Gastrocnemius medialis (tissue), 4 donors: ENCODE measurements around the gene COQ9. TPM values are rescaled to one million over a fixed set of nuclear protein-coding genes. Genes with fewer than 3 reads are reported as not detected.

Experiments
- ATAC-seq, 2 donors: fragments of 150-250 bp; one replicate each; pipeline ENCODE4 v1.9.1; 2016
- DNase-seq, 2 donors: peaks; one replicate each; pipeline ENCODE4 v3.0.0-alpha.2; 2019
- H3K27ac ChIP-seq, 4 donors: fragments of 200-600 bp; sonication (generic); 1 replicate in 1 of 4; 2 replicates in 3 of 4; pipeline ENCODE4 v1.5.1; 2016 to 2018; ENCODE audit warnings: mild to moderate bottlenecking in 2 of 4, moderate library complexity in 1 of 4
- H3K27me3 ChIP-seq, 3 donors: fragments of 200-600 bp; sonication (generic) in 2 of 3; 1 replicate in 1 of 3; 2 replicates in 2 of 3; pipeline versions ENCODE4 v1.5.1 to v1.6.0; 2016 to 2019; ENCODE audit warnings: mild to moderate bottlenecking in 1 of 3, moderate library complexity in 1 of 3
- H3K36me3 ChIP-seq, 2 donors: fragments of 200-600 bp; sonication (generic) in 1 of 2; one replicate each; pipeline ENCODE4 v1.5.1; 2017 to 2018
- H3K4me1 ChIP-seq, 2 donors: fragments of 200-600 bp; sonication (generic) in 1 of 2; one replicate each; pipeline ENCODE4 v1.5.1; 2016 to 2017; ENCODE audit warnings: mild to moderate bottlenecking in 2 of 2
- H3K4me3 ChIP-seq, 4 donors: fragments of 200-600 bp; sonication (generic) in 3 of 4; 1 replicate in 1 of 4; 2 replicates in 3 of 4; pipeline ENCODE4 v1.5.1; 2016 to 2019; ENCODE audit warnings: mild to moderate bottlenecking in 2 of 4
- H3K9me3 ChIP-seq, 3 donors: fragments of 200-600 bp; sonication (generic) in 2 of 3; 1 replicate in 1 of 3; 2 replicates in 2 of 3; pipeline ENCODE4 v1.5.1; 2016 to 2019
- POLR2A ChIP-seq, 2 donors: fragments of 450-650 bp; IDR thresholded peaks; one replicate each; pipeline ENCODE4 v1.6.1; 2017; ENCODE audit warnings: antibody characterized with exemption in 2 of 2, mild to moderate bottlenecking in 2 of 2, moderate library complexity in 2 of 2
- in situ Hi-C, 4 donors: fragments of 200-750 bp; cut with MboI; loops; one replicate each; pipeline versions ENCODE4 v1.15.0 to v1.8.0; 2017; ENCODE audit warnings: low sequenced_read_pairs in 4 of 4
- intact Hi-C: fragments of 100-400 bp; cut with DNase I; formaldehyde crosslinking; loops from one replicate; pipeline ENCODE4 v1.15.1; 2023; ENCODE audit warnings: low total_unique reads
- total RNA-seq, 4 donors: library from RNA; depleted of rRNA; stranded (reverse); fragments of >200 nt; gene quantifications; one replicate each; pipeline versions ENCODE4 v1.1.0 to v1.2.3, GENCODE V29; 2016
- TF ChIP-seq, protein P1 (sequence below), 5 experiments: fragments of 450-650 bp in 3 of 5; fragments of 200-600 bp in 2 of 5; sonication (generic) in 2 of 5; IDR thresholded peaks in 4 of 5; conservative IDR thresholded peaks in 1 of 5; 1 replicate in 4 of 5; 2 replicates in 1 of 5; pipeline ENCODE4 v1.5.1; 2016 to 2019; ENCODE audit warnings: antibody characterized with exemption in 5 of 5, mild to moderate bottlenecking in 3 of 5, moderate library complexity in 3 of 5

Gene COQ9
- total RNA-seq, 4 donors from 2014 or later = 107 to 171 (median 135) TPM

DNA sequence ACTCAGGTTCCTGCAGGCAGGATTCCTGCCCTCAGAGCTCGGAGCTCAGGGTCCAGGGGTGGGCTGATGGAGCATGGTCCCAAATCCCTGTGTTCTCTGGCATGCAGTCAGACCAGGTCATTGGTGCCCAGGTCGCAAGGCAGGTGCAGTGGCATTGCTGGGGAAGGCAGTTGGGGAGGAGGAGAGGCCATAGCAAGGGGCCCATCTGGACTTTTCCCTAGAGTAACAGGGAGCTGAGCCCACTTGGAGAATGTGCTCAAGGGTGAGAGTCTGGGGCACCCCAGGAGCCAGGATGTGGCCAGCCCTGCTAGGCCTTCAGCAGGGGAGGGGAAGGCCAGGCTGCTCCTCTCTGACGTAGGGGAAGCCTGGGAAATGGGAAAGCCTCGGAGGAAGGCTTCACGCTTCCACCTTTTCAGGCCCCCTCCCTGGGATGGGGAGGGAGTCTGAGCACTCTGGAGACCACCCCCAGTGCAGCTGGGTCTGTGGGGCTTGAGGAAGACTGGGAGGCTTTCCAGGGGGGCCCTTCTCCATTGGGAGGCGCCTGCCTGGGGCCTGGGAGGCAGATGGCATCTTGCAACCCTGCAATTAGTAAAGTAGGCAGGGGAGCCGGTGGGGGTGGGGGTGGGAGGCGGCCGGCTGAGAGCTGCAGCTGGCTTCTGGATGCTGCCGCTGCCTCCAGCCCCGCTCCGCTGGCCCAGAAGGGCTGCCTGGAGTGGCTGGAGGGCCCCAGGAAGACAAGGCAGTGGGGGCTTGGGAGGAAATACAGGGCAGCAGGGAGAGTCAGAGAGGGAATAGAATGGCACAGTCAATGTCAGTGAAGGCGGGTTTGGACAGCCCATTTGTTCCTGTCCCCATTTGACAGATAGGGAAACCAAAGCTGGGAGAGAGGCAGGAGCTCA, 60.1 kb downstream of the COQ9 start:
- no peak for ATAC-seq

DNA sequence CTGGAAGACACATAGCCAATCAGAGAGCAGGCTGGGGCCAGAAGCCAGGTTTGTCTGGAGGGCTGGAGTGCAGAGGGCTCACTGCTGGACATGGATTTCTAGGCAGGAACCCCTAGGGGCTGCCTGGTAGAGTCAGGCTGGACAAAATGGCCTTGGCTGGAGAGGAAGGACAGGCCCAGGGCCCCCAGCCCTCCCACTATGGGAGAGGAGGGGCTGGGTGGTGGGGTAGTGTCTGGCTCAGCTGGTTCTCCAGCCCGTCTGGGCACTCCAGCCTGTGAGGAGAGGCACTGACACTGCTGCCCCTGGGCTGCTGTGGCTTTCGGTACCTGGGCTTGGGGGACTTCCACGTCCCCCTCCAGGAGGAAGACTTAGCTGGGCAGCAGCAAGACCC, 60.8 kb downstream of the COQ9 start:
- DNase-seq = no peak
- H3K36me3 ChIP-seq = no peaks in the 10 kb centered on the region
- no peak for ATAC-seq
- H3K4me1 ChIP-seq = no peaks in the 10 kb centered on the region
- H3K9me3 ChIP-seq = no peaks in the 10 kb centered on the region
- no peaks in the 10 kb centered on the region for H3K27me3 ChIP-seq
- in situ Hi-C loops = no loop called here
- no peak overlapping the region for H3K27ac ChIP-seq
- no peak for TF ChIP-seq POLR2A (IDR thresholded peaks at IDR 0.05)
- TF ChIP-seq, protein P1, sequence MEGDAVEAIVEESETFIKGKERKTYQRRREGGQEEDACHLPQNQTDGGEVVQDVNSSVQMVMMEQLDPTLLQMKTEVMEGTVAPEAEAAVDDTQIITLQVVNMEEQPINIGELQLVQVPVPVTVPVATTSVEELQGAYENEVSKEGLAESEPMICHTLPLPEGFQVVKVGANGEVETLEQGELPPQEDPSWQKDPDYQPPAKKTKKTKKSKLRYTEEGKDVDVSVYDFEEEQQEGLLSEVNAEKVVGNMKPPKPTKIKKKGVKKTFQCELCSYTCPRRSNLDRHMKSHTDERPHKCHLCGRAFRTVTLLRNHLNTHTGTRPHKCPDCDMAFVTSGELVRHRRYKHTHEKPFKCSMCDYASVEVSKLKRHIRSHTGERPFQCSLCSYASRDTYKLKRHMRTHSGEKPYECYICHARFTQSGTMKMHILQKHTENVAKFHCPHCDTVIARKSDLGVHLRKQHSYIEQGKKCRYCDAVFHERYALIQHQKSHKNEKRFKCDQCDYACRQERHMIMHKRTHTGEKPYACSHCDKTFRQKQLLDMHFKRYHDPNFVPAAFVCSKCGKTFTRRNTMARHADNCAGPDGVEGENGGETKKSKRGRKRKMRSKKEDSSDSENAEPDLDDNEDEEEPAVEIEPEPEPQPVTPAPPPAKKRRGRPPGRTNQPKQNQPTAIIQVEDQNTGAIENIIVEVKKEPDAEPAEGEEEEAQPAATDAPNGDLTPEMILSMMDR (IDR thresholded peaks at IDR 0.05 in 4 of 5, conservative IDR thresholded peaks at IDR 0.05 in 1 of 5) = no peak
- intact Hi-C loops = no loop called here
- H3K4me3 ChIP-seq = no peak overlapping the region

More for the DNA sequence above, 60.1 kb downstream of the COQ9 start:
- no peaks in the 10 kb centered on the region for H3K4me1 ChIP-seq
- no peaks in the 10 kb centered on the region for H3K9me3 ChIP-seq
- no peak overlapping the region for H3K27ac ChIP-seq
- in situ Hi-C loops = no loop called here
- no peaks in the 10 kb centered on the region for H3K27me3 ChIP-seq
- H3K36me3 ChIP-seq = no peaks in the 10 kb centered on the region
- H3K4me3 ChIP-seq = no peak overlapping the region
- TF ChIP-seq POLR2A (IDR thresholded peaks at IDR 0.05) = no peak
- TF ChIP-seq, protein P1 (IDR thresholded peaks at IDR 0.05 in 4 of 5, conservative IDR thresholded peaks at IDR 0.05 in 1 of 5) = no peak
- DNase-seq = no peak
- intact Hi-C loops = no loop called here

- TF ChIP-seq, protein P1 (IDR thresholded peaks at IDR 0.05 in 4 of 5, conservative IDR thresholded peaks at IDR 0.05 in 1 of 5) = no peak
- no peak for TF ChIP-seq POLR2A (IDR thresholded peaks at IDR 0.05)
- ATAC-seq = no peak
- H3K4me3 ChIP-seq = no peak overlapping the region
- no peaks in the 10 kb centered on the region for H3K36me3 ChIP-seq
- in situ Hi-C loops = no loop called here
- no peak overlapping the region for H3K27ac ChIP-seq
- intact Hi-C loops = no loop called here
- no peaks in the 10 kb centered on the region for H3K4me1 ChIP-seq
- H3K27me3 ChIP-seq = no peaks in the 10 kb centered on the region
- H3K9me3 ChIP-seq = no peaks in the 10 kb centered on the region
- DNase-seq = no peak
Observed at GRCh38 chr16:57509231-57509923, 62.1 kb downstream of the COQ9 start.

DNA sequence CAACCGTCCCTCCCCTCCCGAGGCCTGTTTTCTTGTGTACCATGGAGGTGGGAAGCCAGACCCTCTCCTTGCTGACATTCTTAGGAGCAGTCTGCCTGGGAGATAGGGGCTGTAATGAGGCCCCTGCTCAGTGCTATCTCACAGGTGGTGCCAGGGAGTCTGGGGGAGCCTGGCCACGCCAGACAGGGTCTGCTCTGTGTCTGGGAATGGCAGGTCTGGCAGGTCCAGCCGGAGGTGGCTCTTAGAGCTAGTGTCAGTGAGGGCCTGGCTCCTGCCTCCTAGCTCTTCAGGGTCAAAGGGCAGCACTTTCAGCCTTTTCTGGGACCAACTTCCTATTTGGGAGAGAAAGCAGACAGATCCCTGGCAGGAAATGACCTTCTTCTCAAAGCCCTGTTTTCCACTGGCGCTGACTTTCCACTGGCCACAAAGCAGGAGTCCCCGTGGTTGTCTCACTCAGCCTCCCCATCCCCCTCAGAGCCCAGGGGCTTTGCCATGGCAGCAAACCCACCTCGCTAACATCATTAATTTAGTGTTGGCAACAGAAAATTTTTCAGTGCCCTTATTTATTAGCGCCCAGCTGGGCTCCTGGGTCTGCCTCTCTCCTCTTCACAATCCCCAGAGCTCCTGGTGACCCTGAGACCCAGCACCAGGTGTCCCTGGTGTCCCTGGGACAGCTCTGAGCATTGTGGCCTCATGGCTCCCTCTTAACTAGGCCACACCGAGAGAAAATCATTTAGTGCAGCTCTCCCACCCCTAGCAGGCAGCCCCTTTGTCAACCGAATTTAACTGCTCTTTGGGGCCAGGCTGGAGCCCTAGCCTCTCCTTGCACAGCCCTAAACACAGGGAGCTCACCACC, 63.0 kb downstream of the COQ9 start:
- Histone ChIP-seq H3K27me3 (no peaks in the 10 kb centered on the region), H3K36me3 (no peaks in the 10 kb centered on the region), H3K9me3 (no peaks in the 10 kb centered on the region), H3K27ac (no peak overlapping the region), H3K4me1 (no peaks in the 10 kb centered on the region), H3K4me3 (no peak overlapping the region)
- intact Hi-C loops (no loop called here), in situ Hi-C loops (loop anchor here in 2 of 4 donors (10.0 kb wide), 2 partner anchors 85 to 205 kb away; no protein-coding TSS in a partner anchor)
- DNase-seq (no peak), ATAC-seq (no peak)
- no peak for TF ChIP-seq POLR2A (IDR thresholded peaks at IDR 0.05)
- TF ChIP-seq, protein P1 (IDR thresholded peaks at IDR 0.05 in 4 of 5, conservative IDR thresholded peaks at IDR 0.05 in 1 of 5) = no peak

Other genes with a start within 250 kb of the COQ9 start
- gene ARL2BP, start 202.2 kb upstream of the COQ9 start, total RNA-seq = 10 to 100 TPM; 25.5 to 52.6 (median 44.5) TPM
- 1 to 10 TPM; 1.2 to 6.2 (median 4.7) TPM for gene PLLP, start 162.8 kb upstream of the COQ9 start, total RNA-seq
- not detected for gene CCL22, start 88.7 kb upstream of the COQ9 start, total RNA-seq
- gene CX3CL1, start 75.0 kb upstream of the COQ9 start, total RNA-seq = 10 to 100 TPM in 1 of 4 donors, 1 to 10 TPM in 3; 2.2 to 15.7 (median 6.7) TPM
- not detected for gene CCL17, start 42.7 kb upstream of the COQ9 start, total RNA-seq
- gene CIAPIN1, start 94 bp upstream of the COQ9 start, total RNA-seq = 10 to 100 TPM; 31.0 to 38.8 (median 37.9) TPM
- 100 to 1,000 TPM in 3 of 4 donors, 10 to 100 TPM in 1; 97.2 to 162 (median 134) TPM for gene POLR2C, start 15.2 kb downstream of the COQ9 start, total RNA-seq
- 1 to 10 TPM; 2.2 to 3.6 (median 2.9) TPM for gene DOK4, start 39.0 kb downstream of the COQ9 start, total RNA-seq
- 1 to 10 TPM; 1.2 to 9.3 (median 3.4) TPM for gene CCDC102A, start 89.1 kb downstream of the COQ9 start, total RNA-seq
- gene ADGRG5, start 95.2 kb downstream of the COQ9 start, total RNA-seq = not detected
- 10 to 100 TPM in 3 of 4 donors, 1 to 10 TPM in 1; 9.8 to 14.6 (median 13.3) TPM for gene ADGRG1, start 181.2 kb downstream of the COQ9 start, total RNA-seq
- under 1 TPM in 1 of 4 donors, not detected in 3; 0.71 TPM for gene ADGRG3, start 220.8 kb downstream of the COQ9 start, total RNA-seq
- gene DRC7, start 247.3 kb downstream of the COQ9 start, total RNA-seq = not detected